H1 (cell line): ENCODE data around the gene GPHA2. TPM values are rescaled to one million over a fixed set of nuclear protein-coding genes. Genes with fewer than 3 reads are reported as not detected.

Source experiments
- CTCF ChIA-PET: fragments of 300-600 bp; sonication (Branson Sonifier 250); formaldehyde crosslinking; loops from one replicate; lab custom pipeline; 2021; ENCODE audit not compliant: partially characterized antibody; lab: Charles Lee
- POLR2A ChIA-PET: fragments of 300-600 bp; sonication (Branson Sonifier 250); formaldehyde crosslinking; loops from one replicate; lab custom pipeline; 2021; ENCODE audit warnings: inconsistent platforms; ENCODE audit not compliant: partially characterized antibody; lab: Charles Lee
- DNase-seq, 2 experiments: peaks; one replicate each; pipeline versions ENCODE4 v3.0.0 to v3.0.0-alpha.2; 2010 to 2022; ENCODE audit warnings: low spot score in 2 of 2, low read depth in 1 of 2, mixed read lengths in 1 of 2
- FAIRE-seq: peaks from 2 replicates; lab custom pipeline; 2011; peaks lifted over from hg19 to GRCh38; lab: Jason Lieb, UNC
- H2AFZ ChIP-seq: 2 replicates; pipeline ENCODE4 v1.8.1; 2012; ENCODE audit warnings: low read length, inconsistent platforms
- H2AK5ac ChIP-seq: 2 replicates; pipeline ENCODE4 v1.6.1; 2013; ENCODE audit warnings: low read depth, low read length
- H2BK120ac ChIP-seq: replicated peaks from 2 replicates; pipeline ENCODE3; 2013; ENCODE audit warnings: low read depth, low read length, inconsistent platforms
- H2BK12ac ChIP-seq: 2 replicates; pipeline ENCODE4 v1.6.1; 2013; ENCODE audit warnings: low read depth, low read length
- H2BK15ac ChIP-seq: 2 replicates; pipeline ENCODE4 v1.6.1; 2013; ENCODE audit warnings: low read length
- H2BK20ac ChIP-seq: 2 replicates; pipeline ENCODE4 v1.6.1; 2013; ENCODE audit warnings: low read length
- H2BK5ac ChIP-seq: 2 replicates; pipeline ENCODE4 v1.6.1; 2013; ENCODE audit warnings: low read depth, low read length
- H3K14ac ChIP-seq: 2 replicates; pipeline ENCODE4 v1.6.1; 2013; ENCODE audit warnings: inconsistent platforms; ENCODE audit not compliant: insufficient read length
- H3K18ac ChIP-seq: 2 replicates; pipeline ENCODE4 v1.6.1; 2013; ENCODE audit warnings: low read length; ENCODE audit errors: extremely low read depth
- H3K23ac ChIP-seq: 2 replicates; pipeline ENCODE4 v1.6.1; 2013; ENCODE audit warnings: inconsistent platforms; ENCODE audit not compliant: insufficient read length
- H3K23me2 ChIP-seq: 2 replicates; pipeline ENCODE4 v1.6.1; 2013; ENCODE audit warnings: low read depth, low read length
- H3K27ac ChIP-seq: 2 replicates; pipeline ENCODE4 v1.6.1; 2011; ENCODE audit warnings: low read depth, low read length, inconsistent platforms
- H3K27me3 ChIP-seq, 4 experiments: replicated peaks in 1 of 4; 1 replicate in 1 of 4; 2 replicates in 3 of 4; pipeline versions ENCODE4 v1.6.1 to v1.8.1; 2011 to 2013; ENCODE audit warnings: low read length in 3 of 4, mild to moderate bottlenecking in 3 of 4, inconsistent platforms in 2 of 4, mixed read lengths in 2 of 4, moderate library complexity in 1 of 4; ENCODE audit not compliant: control insufficient read depth in 3 of 4, insufficient read depth in 3 of 4; ENCODE audit errors: extremely low read depth in 1 of 4
- H3K36me3 ChIP-seq, 4 experiments: 2 replicates each; pipeline versions ENCODE4 v1.6.1 to v1.8.1; 2011 to 2013; ENCODE audit warnings: mild to moderate bottlenecking in 4 of 4, low read length in 3 of 4, moderate library complexity in 2 of 4, control low read depth in 1 of 4, inconsistent platforms in 1 of 4; ENCODE audit not compliant: insufficient read depth in 4 of 4, control insufficient read depth in 2 of 4
- H3K4ac ChIP-seq: replicated peaks from 2 replicates; pipeline ENCODE3; 2013; ENCODE audit warnings: low read length, low read depth, mixed read lengths, inconsistent platforms; ENCODE audit not compliant: insufficient read length
- H3K4me1 ChIP-seq, 4 experiments: replicated peaks in 1 of 4; 1 replicate in 1 of 4; 2 replicates in 3 of 4; pipeline versions ENCODE4 v1.6.1 to v1.8.1; 2011 to 2013; ENCODE audit warnings: low read length in 3 of 4, inconsistent platforms in 2 of 4, mixed read lengths in 1 of 4; ENCODE audit not compliant: insufficient read depth in 4 of 4, control insufficient read depth in 3 of 4
- H3K4me2 ChIP-seq, 2 experiments: 2 replicates each; pipeline versions ENCODE4 v1.6.1 to v1.8.1; 2011 to 2013; ENCODE audit warnings: low read depth in 2 of 2, low read length in 2 of 2, control low read depth in 1 of 2, inconsistent platforms in 1 of 2, mild to moderate bottlenecking in 1 of 2; ENCODE audit not compliant: insufficient read depth in 1 of 2
- H3K4me3 ChIP-seq, 4 experiments: fragments of 200-600, 300-600 bp in 1 of 4; sonication (generic), shearing (Covaris generic), sonication (Bioruptor Twin) in 1 of 4; 2 replicates each; pipeline versions ENCODE4 v1.5.1 to v1.8.1; 2011 to 2016; ENCODE audit warnings: low read length in 4 of 4, low read depth in 3 of 4, control low read depth in 2 of 4, inconsistent platforms in 2 of 4, mild to moderate bottlenecking in 2 of 4, mixed read lengths in 1 of 4, moderate library complexity in 1 of 4; ENCODE audit not compliant: insufficient read depth in 2 of 4; ENCODE audit errors: extremely low read depth in 1 of 4
- H3K56ac ChIP-seq: replicated peaks from 2 replicates; pipeline ENCODE3; 2013; ENCODE audit warnings: low read depth, mild to moderate bottlenecking, mixed read lengths, low read length, inconsistent platforms; ENCODE audit not compliant: insufficient read length
- H3K79me1 ChIP-seq: 2 replicates; pipeline ENCODE4 v1.6.1; 2013; ENCODE audit warnings: low read depth, low read length, control low read depth
- H3K79me2 ChIP-seq, 2 experiments: 2 replicates each; pipeline versions ENCODE4 v1.6.1 to v1.8.1; 2012 to 2013; ENCODE audit warnings: low read length in 2 of 2, mild to moderate bottlenecking in 2 of 2, inconsistent platforms in 1 of 2; ENCODE audit not compliant: insufficient read depth in 2 of 2, control insufficient read depth in 1 of 2
- H3K9ac ChIP-seq, 4 experiments: replicated peaks in 1 of 4; 1 replicate in 1 of 4; 2 replicates in 3 of 4; pipeline versions ENCODE4 v1.6.1 to v1.8.1; 2011 to 2013; ENCODE audit warnings: low read depth in 3 of 4, low read length in 3 of 4, control low read depth in 2 of 4, mild to moderate bottlenecking in 2 of 4, moderate library complexity in 2 of 4, inconsistent platforms in 1 of 4; ENCODE audit errors: extremely low read depth in 1 of 4
- H3K9me3 ChIP-seq, 2 experiments: 2 replicates each; pipeline versions ENCODE4 v1.6.1 to v1.8.1; 2012 to 2013; ENCODE audit warnings: mild to moderate bottlenecking in 2 of 2, moderate library complexity in 2 of 2, control low read depth in 1 of 2, inconsistent platforms in 1 of 2, low read depth in 1 of 2, low read length in 1 of 2, mixed read lengths in 1 of 2; ENCODE audit not compliant: insufficient read depth in 2 of 2
- H4K20me1 ChIP-seq, 2 experiments: replicated peaks in 1 of 2; 2 replicates each; pipeline versions ENCODE3 to v1.8.1; 2011 to 2013; ENCODE audit warnings: inconsistent platforms in 2 of 2, low read length in 2 of 2, mild to moderate bottlenecking in 1 of 2; ENCODE audit not compliant: insufficient read depth in 2 of 2, control insufficient read depth in 1 of 2
- H4K5ac ChIP-seq: 2 replicates; pipeline ENCODE4 v1.6.1; 2013; ENCODE audit warnings: low read length, low read depth, mixed read lengths, inconsistent platforms; ENCODE audit not compliant: insufficient read length
- H4K8ac ChIP-seq: 2 replicates; pipeline ENCODE4 v1.8.0; 2013; ENCODE audit warnings: mild to moderate bottlenecking, moderate library complexity, low read length, inconsistent platforms; ENCODE audit not compliant: insufficient read depth; ENCODE audit errors: extremely low read depth
- H4K91ac ChIP-seq: replicated peaks from 2 replicates; pipeline ENCODE3; 2013; ENCODE audit warnings: low read length, mixed read lengths, inconsistent platforms; ENCODE audit not compliant: insufficient read length
- E2F6 ChIP-seq: IDR thresholded peaks from 2 replicates; pipeline ENCODE4 v1.6.1; 2012; ENCODE audit warnings: inconsistent platforms
- MAX ChIP-seq: IDR thresholded peaks from 2 replicates; pipeline ENCODE4 v1.6.1; 2012; ENCODE audit warnings: inconsistent platforms
- PHF8 ChIP-seq: fragments of 200-600 bp; sonication (generic); conservative IDR thresholded peaks from 2 replicates; pipeline ENCODE4 v1.7.1; 2012; ENCODE audit warnings: low read depth, mild to moderate bottlenecking, inconsistent platforms, low read length, moderate library complexity
- POLR2AphosphoS5 ChIP-seq: IDR thresholded peaks from 2 replicates; pipeline ENCODE4 v1.6.1; 2011; ENCODE audit warnings: low read depth, low read length
- POU5F1 ChIP-seq: IDR thresholded peaks from 2 replicates; pipeline ENCODE4 v1.6.1; 2011; ENCODE audit warnings: low read depth, mild to moderate bottlenecking, low read length, moderate library complexity
- RAD21 ChIP-seq, 2 experiments: IDR thresholded peaks in 1 of 2; conservative IDR thresholded peaks in 1 of 2; 2 replicates each; pipeline ENCODE4 v1.6.1; 2011; ENCODE audit warnings: low read depth in 2 of 2, low read length in 2 of 2, improper control_type of control experiment in 1 of 2, inconsistent platforms in 1 of 2, mild to moderate bottlenecking in 1 of 2, moderate library complexity in 1 of 2
- RBBP5 ChIP-seq: IDR thresholded peaks from 2 replicates; pipeline ENCODE4 v1.7.1; 2012; ENCODE audit warnings: low read depth, mild to moderate bottlenecking, inconsistent platforms, low read length, moderate library complexity, borderline replicate concordance
- RNF2 ChIP-seq: fragments of 200-900, 300-1000 bp; sonication (generic); IDR thresholded peaks from 2 replicates; pipeline ENCODE4 v1.7.1; 2016; ENCODE audit warnings: borderline replicate concordance, low read depth, mild to moderate bottlenecking, antibody characterized with exemption, low read length; ENCODE audit not compliant: poor library complexity, severe bottlenecking; ENCODE audit errors: missing control alignments
- SP2 ChIP-seq: IDR thresholded peaks from 2 replicates; pipeline ENCODE4 v1.6.1; 2012; ENCODE audit warnings: mild to moderate bottlenecking, low read length, inconsistent platforms
- whole genome bisulfite sequencing, 2 experiments: shearing (Covaris generic) in 1 of 2; methylation state at CpG; one replicate each; pipeline versions ENCODE4 v1.1.6 to v1.1.7; 2013 to 2015; ENCODE audit warnings: low lambda C conversion rate in 2 of 2, mixed read lengths in 2 of 2, inconsistent platforms in 1 of 2, low coverage in 1 of 2, missing lambda C conversion rate in 1 of 2; ENCODE audit not compliant: insufficient replicate concordance in 2 of 2, insufficient coverage in 1 of 2, insufficient read length in 1 of 2; ENCODE audit errors: extremely low coverage in 1 of 2, missing lambda C conversion rate in 1 of 2; 5-methylcytosine and 5-hydroxymethylcytosine counted together
- polyA plus RNA-seq, 7 experiments: library from polyadenylated mRNA; depleted of rRNA in 3 of 7; stranded (reverse) in 5 of 7; unstranded in 2 of 7; fragments of >200 nt in 5 of 7; fragments of 200-250 nt in 2 of 7; gene quantifications; 1 replicate in 5 of 7; 2 replicates in 1 of 7; 4 replicates in 1 of 7; pipeline versions ENCODE4 v1.2.1 to v1.2.3, GENCODE V29; 2011 to 2013; ENCODE audit warnings: missing spikeins in 2 of 7, mixed read lengths in 2 of 7
- total RNA-seq: library from RNA; stranded (reverse); fragmentation: NEBNext Ultra II Directional; extraction: Animal tissue kit (Norgen Biotek cat#: 25700); gene quantifications from 2 replicates; pipeline ENCODE4 v1.2.1, GENCODE V29; 2021

The GPHA2 gene
- total and polyA plus RNA-seq, 2 of the 8 experiments (the other 6 are each of a cell fraction or from before 2014, with no cell fraction given) = 0.97 to 4.4 TPM

- Histone ChIP-seq H3K18ac (no peak within 1 kb of the TSS), H2BK120ac (no peak within 1 kb of the TSS), H3K4me3 (no peak within 1 kb of the TSS; a peak in 1 of 8 replicates), H2BK15ac (0 out of 2 replicates have a peak within 1 kb of the TSS, but pooled peaks have one; percentile 48), H3K27me3 (peaks cover 0 to 12% (median 7%) of the 10 kb centered on the region in 4 experiments; a peak in 5 of 7 replicates), H3K79me1 (no peaks in the 10 kb centered on the region), H3K23me2 (no peaks in the 10 kb centered on the region), H3K23ac (no peak within 1 kb of the TSS), H2BK12ac (no peak within 1 kb of the TSS), H4K20me1 (no peaks in the 10 kb centered on the region), H3K4me1 (no peaks in the 10 kb centered on the region), H2AFZ (peak within 1 kb of the TSS; percentile 77; the same call in 1 of the 2 replicates), H4K91ac (no peak within 1 kb of the TSS), H3K27ac (no peak within 1 kb of the TSS), H3K9me3 (peaks cover 0 to 4% of the 10 kb centered on the region in 2 experiments; a peak in 1 of 4 replicates), H3K14ac (no peak within 1 kb of the TSS), H3K4me2 (0 out of 4 replicates have a peak within 1 kb of the TSS, but pooled peaks of 1 of the 2 experiments have one; percentile 31), H3K4ac (no peak within 1 kb of the TSS), H3K9ac (peak within 1 kb of the TSS in 1 of 4 experiments; percentile 50; a peak in 1 of 7 replicates), H4K8ac (peak within 1 kb of the TSS; percentile 94; the same call in 1 of the 2 replicates), H2BK20ac (no peak within 1 kb of the TSS), H4K5ac (no peak within 1 kb of the TSS), H3K56ac (no peak within 1 kb of the TSS), H2AK5ac (no peak within 1 kb of the TSS), H2BK5ac (no peak within 1 kb of the TSS), H3K36me3 (no peaks in the 10 kb centered on the region), H3K79me2 (no peaks in the 10 kb centered on the region)
- CTCF ChIA-PET = interaction anchor here (1.1 to 1.6 kb wide), 4 partner anchors 17 to 139 kb away, joined by 3 to 6 read pairs (median 4); no protein-coding TSS in a partner anchor
- no peak for FAIRE-seq
- POLR2A ChIA-PET = interaction anchor here (1.1 to 1.3 kb wide), 4 partner anchors 9 to 55 kb away, joined by 3 read pairs; partner anchors contain the start of gene ATG2A
- DNase-seq = peak; percentile 71 to 89
- WGBS, 2 experiments = 73% methylated on average over 49 of the region's 69 CpGs; no CpG with 5 or more reads in 1 of the 2 experiments
- TF ChIP-seq RNF2 = peak; percentile 57
- TF ChIP-seq RBBP5 = no peak
- TF ChIP-seq PHF8 = no peak
- TF ChIP-seq E2F6 = peak; percentile 99
- TF ChIP-seq POU5F1 = no peak
- no peak for TF ChIP-seq SP2
- TF ChIP-seq RAD21 (IDR thresholded peaks at IDR 0.05 in 1 of 2, conservative IDR thresholded peaks at IDR 0.05 in 1 of 2; ENCODE audit: low read depth in 2 of 2, low read length in 2 of 2) = no peak
- TF ChIP-seq POLR2AphosphoS5 = no peak
- peak; percentile 97 for TF ChIP-seq MAX
Observed at GRCh38 chr11:64971421-64972233, 35.9 kb upstream of the GPHA2 start, which contains the start of gene MAJIN. MAJIN (minus strand) TSS chr11:64972108; CDS start chr11:64959405, 12,703 bp downstream.
